Ovary (tissue), 9 donors: ENCODE results near the gene ORC4. TPM values are rescaled to one million over a fixed set of nuclear protein-coding genes. Genes with fewer than 3 reads are reported as not detected.

Experiments
- DNase-seq, 5 donors: peaks; one replicate each; pipeline ENCODE4 v3.0.0-alpha.2; 2019 to 2020
- H3K27ac ChIP-seq, 2 donors: fragments of 200-600 bp; one replicate each; pipeline versions ENCODE4 v1.5.1 to v1.8.0; 2019 to 2022
- H3K27me3 ChIP-seq: fragments of 200-600 bp; one replicate; pipeline ENCODE4 v1.8.0; 2022
- H3K36me3 ChIP-seq: fragments of 200-600 bp; sonication (generic); one replicate; pipeline ENCODE4 v1.5.1; 2019
- H3K4me1 ChIP-seq: one replicate; pipeline ENCODE4 v1.8.1; 2013; ENCODE audit warnings: mild to moderate bottlenecking, moderate library complexity; ENCODE audit not compliant: insufficient read depth
- H3K4me3 ChIP-seq: fragments of 200-600 bp; sonication (generic); one replicate; pipeline ENCODE4 v1.5.1; 2017
- H3K9me3 ChIP-seq, 2 donors: fragments of 200-600 bp in 1 of 2; sonication (generic) in 1 of 2; one replicate each; pipeline versions ENCODE4 v1.5.1 to v1.8.1; 2013 to 2019; ENCODE audit warnings: mild to moderate bottlenecking in 1 of 2, moderate library complexity in 1 of 2
- EP300 ChIP-seq: sonication (generic); formaldehyde crosslinking; IDR thresholded peaks from one replicate; pipeline ENCODE4 v1.6.1; 2017; ENCODE audit warnings: antibody characterized with exemption
- POLR2A ChIP-seq: fragments of 450-650 bp; IDR thresholded peaks from one replicate; pipeline ENCODE4 v1.6.1; 2017; ENCODE audit warnings: antibody characterized with exemption, mild to moderate bottlenecking, moderate library complexity
- WGBS, 3 donors: extraction: QIAGEN DNeasy Blood & Tissue Kit in 1 of 3; methylation state at CpG; one replicate each; pipeline versions ENCODE4 v1.1.5 to v1.1.7; 2013 to 2017; 5-methylcytosine and 5-hydroxymethylcytosine counted together
- intact Hi-C, 4 donors: fragments of 100-400 bp; cut with DNase I; formaldehyde crosslinking; loops; one replicate each; pipeline versions ENCODE4 v1.11.0 to v1.15.1; 2022 to 2023
- polyA plus RNA-seq, 2 donors: library from polyadenylated mRNA; stranded (reverse); fragments of 200-250 nt in 1 of 2; fragments of 350-450 nt in 1 of 2; fragmentation: Illumina TruSeq in 1 of 2; extraction: RNeasy Lipid Tissue Mini Kit (QIAGEN cat#74804) in 1 of 2; gene quantifications; one replicate each; pipeline ENCODE4 v1.2.3, GENCODE V29; 2013 to 2014
- total RNA-seq, 7 donors: library from RNA; depleted of rRNA in 2 of 7; stranded (reverse); fragments of >200 nt in 2 of 7; fragmentation: NEBNext Ultra II Directional in 3 of 7; extraction: Animal tissue kit (Norgen Biotek cat#: 25700) in 3 of 7; gene quantifications; one replicate each; pipeline versions ENCODE4 v1.1.0 to v1.2.4, GENCODE V29; 2016 to 2023
- TF ChIP-seq, protein P1 (sequence below), 3 donors: fragments of 450-650 bp in 2 of 3; fragments of 200-600 bp in 1 of 3; IDR thresholded peaks; one replicate each; pipeline versions ENCODE4 v1.5.1 to v1.8.0; 2016 to 2022; ENCODE audit warnings: antibody characterized with exemption in 3 of 3, mild to moderate bottlenecking in 1 of 3
- donor health status: DM: no; HTN: no; CAD: no; lungs with moderate emphysema.
- donor health status: DM: no; HTN: no; CAD: no.
- donor health status: Bipolar disorder and iron deficiency.
- donor health status: DM: yes; HTN: yes; CAD: no.
- donor health status: DM: no; HTN: no; CAD: no.
- donor health status: DM: yes; HTN: yes; CAD: no.

Gene ORC4
- total and polyA plus RNA-seq, 9 donors, result 14.9 to 78.0 (median 49.0) TPM

- Histone ChIP-seq H3K27ac (no peak overlapping the region), H3K9me3 (no peaks in the 10 kb centered on the region), H3K4me1 (no peaks in the 10 kb centered on the region), H3K4me3 (no peak overlapping the region), H3K36me3 (no peaks in the 10 kb centered on the region), H3K27me3 (no peaks in the 10 kb centered on the region)
- TF ChIP-seq EP300 (no peak), POLR2A (no peak)
- TF ChIP-seq, protein P1, sequence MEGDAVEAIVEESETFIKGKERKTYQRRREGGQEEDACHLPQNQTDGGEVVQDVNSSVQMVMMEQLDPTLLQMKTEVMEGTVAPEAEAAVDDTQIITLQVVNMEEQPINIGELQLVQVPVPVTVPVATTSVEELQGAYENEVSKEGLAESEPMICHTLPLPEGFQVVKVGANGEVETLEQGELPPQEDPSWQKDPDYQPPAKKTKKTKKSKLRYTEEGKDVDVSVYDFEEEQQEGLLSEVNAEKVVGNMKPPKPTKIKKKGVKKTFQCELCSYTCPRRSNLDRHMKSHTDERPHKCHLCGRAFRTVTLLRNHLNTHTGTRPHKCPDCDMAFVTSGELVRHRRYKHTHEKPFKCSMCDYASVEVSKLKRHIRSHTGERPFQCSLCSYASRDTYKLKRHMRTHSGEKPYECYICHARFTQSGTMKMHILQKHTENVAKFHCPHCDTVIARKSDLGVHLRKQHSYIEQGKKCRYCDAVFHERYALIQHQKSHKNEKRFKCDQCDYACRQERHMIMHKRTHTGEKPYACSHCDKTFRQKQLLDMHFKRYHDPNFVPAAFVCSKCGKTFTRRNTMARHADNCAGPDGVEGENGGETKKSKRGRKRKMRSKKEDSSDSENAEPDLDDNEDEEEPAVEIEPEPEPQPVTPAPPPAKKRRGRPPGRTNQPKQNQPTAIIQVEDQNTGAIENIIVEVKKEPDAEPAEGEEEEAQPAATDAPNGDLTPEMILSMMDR (IDR thresholded peaks at IDR 0.05), result no peak
- DNase-seq, result no peak
- intact Hi-C loops, result no loop called here
- 69 to 84% (median 78%) methylated on average over 1 of the region's 1 CpG for WGBS, 3 donors
These were observed 38.1 kb upstream of the ORC4 start for GRCh38 chr2:148058641-148059040.

DNA sequence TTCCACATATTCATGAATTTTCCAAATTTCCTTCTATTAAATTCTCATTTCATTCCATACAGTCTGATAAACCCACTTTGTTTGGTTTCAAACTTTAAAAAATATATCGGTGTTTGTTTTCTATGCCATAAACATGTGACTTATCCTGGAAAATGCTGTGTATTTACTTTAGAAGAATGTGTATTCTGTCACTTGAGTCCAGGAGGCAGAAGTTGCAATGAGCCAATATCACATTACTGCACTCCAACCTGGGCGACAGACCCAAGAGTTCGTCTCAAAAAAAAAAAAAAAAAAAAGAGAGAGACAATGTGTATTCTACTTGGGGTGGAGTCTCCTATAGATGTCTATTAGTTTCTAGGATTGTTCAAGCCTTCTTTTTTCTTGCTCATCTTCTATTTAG, 32.1 kb upstream of the ORC4 start:
- DNase-seq, result no peak
- no peaks in the 10 kb centered on the region for H3K36me3 ChIP-seq
- no peaks in the 10 kb centered on the region for H3K9me3 ChIP-seq
- no peak overlapping the region for H3K4me3 ChIP-seq
- peaks cover 2% of the 10 kb centered on the region for H3K4me1 ChIP-seq
- TF ChIP-seq POLR2A (no peak), EP300 (no peak)
- TF ChIP-seq, protein P1 (IDR thresholded peaks at IDR 0.05), result no peak
- intact Hi-C loops, result no loop called here
- no peak overlapping the region for H3K27ac ChIP-seq
- H3K27me3 ChIP-seq, result no peaks in the 10 kb centered on the region
- WGBS, 3 donors, result 97 to 99% (median 97%) methylated on average over 3 of the region's 3 CpGs

DNA sequence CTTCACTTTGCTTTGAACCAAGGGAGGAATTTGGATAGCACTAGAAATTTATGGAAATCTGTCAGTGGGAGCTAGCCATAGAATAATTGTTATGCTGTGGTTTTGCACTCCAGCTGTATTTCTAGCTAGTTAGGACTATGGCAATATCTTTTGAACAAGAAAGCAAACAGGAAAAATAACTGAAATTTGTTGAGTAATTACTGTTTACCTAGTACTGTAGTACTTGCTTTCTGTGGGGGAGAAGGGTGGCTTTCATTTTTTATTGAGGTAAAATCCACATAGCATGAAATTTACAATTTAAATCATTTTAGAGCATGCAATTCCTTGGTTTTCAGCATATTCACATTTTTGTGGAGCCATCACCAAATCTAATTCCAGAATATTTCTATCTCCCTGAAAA, 28.7 kb upstream of the ORC4 start:
- no peaks in the 10 kb centered on the region for H3K9me3 ChIP-seq
- no peak overlapping the region for H3K27ac ChIP-seq
- no peaks in the 10 kb centered on the region for H3K36me3 ChIP-seq
- no peaks in the 10 kb centered on the region for H3K27me3 ChIP-seq
- intact Hi-C loops, result no loop called here
- DNase-seq, result no peak
- peaks cover 2% of the 10 kb centered on the region for H3K4me1 ChIP-seq
- H3K4me3 ChIP-seq, result no peak overlapping the region
- TF ChIP-seq, protein P1 (IDR thresholded peaks at IDR 0.05), result no peak
- no peak for TF ChIP-seq POLR2A
- no peak for TF ChIP-seq EP300

GRCh38 chr2:148048475-148049221, 28.1 kb upstream of the ORC4 start:
- Histone ChIP-seq H3K9me3 (no peaks in the 10 kb centered on the region), H3K36me3 (no peaks in the 10 kb centered on the region), H3K4me3 (no peak overlapping the region), H3K27ac (no peak overlapping the region), H3K4me1 (peaks cover 2% of the 10 kb centered on the region), H3K27me3 (no peaks in the 10 kb centered on the region)
- TF ChIP-seq EP300, result no peak
- TF ChIP-seq, protein P1 (IDR thresholded peaks at IDR 0.05), result no peak
- TF ChIP-seq POLR2A, result no peak
- 45 to 72% (median 48%) methylated on average over 1 of the region's 1 CpG for WGBS, 3 donors
- intact Hi-C loops, result no loop called here
- no peak for DNase-seq
